Middle frontal gyrus (tissue), 1 donor: ENCODE data around the gene CACNA1E.

ENCODE experiments used
- DNase-seq: peaks from one replicate; pipeline ENCODE4 v3.0.0-alpha.2; 2015; ENCODE audit warnings: low spot score; ENCODE audit errors: extremely low spot score

The CACNA1E gene

GRCh38 chr1:181767001-181767708 lies 283.8 kb downstream of the CACNA1E start:
- no peak for DNase-seq

GRCh38 chr1:181768211-181768929 lies 285.1 kb downstream of the CACNA1E start:
- DNase-seq = no peak

- DNase-seq = no peak
Observed at GRCh38 chr1:181768930-181769280, 285.6 kb downstream of the CACNA1E start.

DNA sequence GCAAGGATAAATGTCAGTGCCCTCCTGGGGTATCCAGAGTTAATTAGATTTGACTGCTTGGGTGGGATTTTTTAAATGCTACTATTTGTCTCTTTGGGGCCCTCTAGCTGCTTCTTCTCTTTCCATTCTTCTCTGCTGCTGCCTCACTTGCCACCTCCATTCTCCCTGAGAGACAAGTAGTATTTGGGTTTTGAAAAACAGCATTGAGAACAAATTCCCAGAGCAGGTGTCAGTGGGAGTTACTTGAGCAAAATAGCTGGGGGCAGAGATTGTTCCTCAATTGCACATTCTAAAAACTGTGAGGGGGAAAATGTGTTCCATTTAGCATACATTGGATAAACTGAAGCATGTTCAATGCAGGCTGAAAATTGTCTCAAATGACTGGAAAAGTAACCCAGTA lies 286.5 kb downstream of the CACNA1E start:
- no peak for DNase-seq

DNA sequence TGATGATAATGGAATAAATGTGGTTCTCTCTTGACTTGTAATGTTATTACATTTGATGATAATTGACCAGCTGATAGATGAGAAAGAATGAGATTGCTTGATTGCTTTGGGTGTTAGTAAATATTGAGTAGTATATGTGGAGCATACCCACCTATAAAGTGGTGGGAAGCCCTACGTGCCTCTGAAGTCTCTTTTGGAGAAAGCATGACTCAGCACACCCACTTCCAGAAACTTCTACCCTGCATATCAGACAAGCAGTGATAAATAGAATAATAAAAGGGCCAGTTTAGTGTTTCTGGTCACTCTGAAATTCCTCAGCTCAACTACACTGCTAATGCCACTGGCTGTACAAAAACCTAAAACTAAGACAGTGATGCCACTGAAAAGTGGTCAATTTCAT lies 289.4 kb downstream of the CACNA1E start:
- DNase-seq = no peak

GRCh38 chr1:181776044-181776443 lies 292.7 kb downstream of the CACNA1E start:
- DNase-seq = no peak

DNA sequence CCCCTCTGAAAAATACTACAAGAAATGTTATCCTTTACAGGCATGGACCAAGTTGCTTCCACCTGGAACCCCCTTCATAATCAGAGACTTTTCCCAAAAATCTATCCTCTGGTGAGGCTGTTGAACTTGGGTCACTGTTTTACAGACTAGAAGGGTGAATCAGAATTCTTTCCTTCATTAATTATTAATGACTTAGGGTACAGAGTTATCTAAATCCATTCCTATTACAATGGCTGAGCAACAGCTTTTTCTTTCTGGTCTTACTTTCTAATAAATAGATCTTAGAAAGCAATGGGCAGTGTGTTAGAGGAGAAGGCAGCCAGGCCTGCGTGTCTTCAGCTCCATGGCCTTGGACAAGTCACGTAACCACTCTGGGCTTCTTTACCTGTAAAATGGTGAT lies 294.0 kb downstream of the CACNA1E start:
- DNase-seq = no peak

DNA sequence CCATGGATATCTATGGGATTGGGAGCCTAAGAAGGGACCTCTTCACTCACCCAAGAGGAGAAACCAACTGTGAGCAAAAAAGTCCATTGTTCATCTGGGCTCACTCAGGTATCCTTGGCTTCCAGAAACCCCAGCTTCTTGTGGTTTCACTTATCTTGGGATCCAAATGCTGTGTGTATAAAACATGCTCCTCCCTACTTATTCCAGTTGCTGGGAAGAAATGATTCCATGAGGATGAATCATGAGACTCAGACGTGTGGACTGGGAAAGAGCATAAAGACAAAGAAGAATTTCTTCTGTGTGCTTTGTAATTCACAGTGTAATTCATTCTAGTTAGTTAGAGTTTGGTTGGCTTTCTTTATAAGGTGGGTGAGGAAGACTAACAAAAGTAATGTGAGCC lies 294.5 kb downstream of the CACNA1E start:
- DNase-seq = no peak

DNA sequence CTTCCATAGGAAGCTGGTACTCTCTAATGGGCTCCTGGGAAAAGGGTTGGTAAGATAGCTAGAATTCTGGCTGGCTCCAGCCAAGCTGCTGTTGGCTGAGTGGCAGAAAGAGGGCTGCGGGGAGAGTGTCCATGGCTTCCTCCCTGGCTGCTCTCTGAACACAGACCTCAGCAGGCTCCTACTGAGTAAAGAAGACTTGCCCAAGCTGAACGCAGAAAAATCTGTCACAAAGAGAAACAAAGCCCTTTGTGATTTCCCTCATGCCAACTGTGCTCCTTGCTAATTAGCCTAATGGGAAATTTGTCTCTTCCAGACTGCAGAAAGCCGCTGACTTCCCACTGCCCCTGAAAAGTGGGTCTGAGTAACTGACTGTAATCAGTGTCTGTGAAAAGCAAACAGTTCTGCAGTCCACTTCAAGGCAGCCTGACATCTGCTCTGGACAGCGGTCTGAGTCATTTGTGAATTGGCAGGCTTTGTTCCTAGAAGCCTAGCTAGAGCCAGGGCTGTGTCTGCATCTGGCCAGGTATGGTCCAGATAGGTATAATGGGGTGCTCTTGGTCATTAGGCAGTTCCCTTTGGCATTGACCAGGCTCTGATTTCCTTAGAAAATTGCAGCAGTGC lies 295.4 kb downstream of the CACNA1E start:
- no peak for DNase-seq

GRCh38 chr1:181779343-181779742 lies 296.0 kb downstream of the CACNA1E start:
- DNase-seq = no peak

GRCh38 chr1:181783208-181783607 lies 299.9 kb downstream of the CACNA1E start:
- DNase-seq = no peak

GRCh38 chr1:181784039-181784683 lies 300.8 kb downstream of the CACNA1E start:
- DNase-seq = no peak

DNA sequence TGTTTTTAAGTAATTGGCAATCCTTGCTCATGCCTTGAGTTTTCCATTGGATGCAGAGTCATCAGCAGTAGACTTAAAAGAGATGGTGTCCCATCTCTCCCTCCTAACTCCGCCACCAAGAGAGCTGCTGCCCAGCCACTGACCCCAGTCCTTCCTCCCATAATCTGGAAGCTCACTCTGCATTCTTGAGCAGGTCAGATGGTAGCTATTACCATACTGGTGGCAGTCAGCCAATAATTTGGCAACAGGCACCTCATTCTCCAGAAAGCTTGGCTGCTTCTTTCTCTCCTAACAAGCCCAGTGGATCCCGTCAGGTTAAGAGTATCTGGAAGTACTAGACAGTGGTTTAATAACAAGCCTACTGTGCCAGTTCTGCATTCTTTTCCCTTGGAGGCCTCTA lies 306.1 kb downstream of the CACNA1E start:
- no peak for DNase-seq

GRCh38 chr1:181791721-181792120 lies 308.4 kb downstream of the CACNA1E start:
- DNase-seq = no peak

DNA sequence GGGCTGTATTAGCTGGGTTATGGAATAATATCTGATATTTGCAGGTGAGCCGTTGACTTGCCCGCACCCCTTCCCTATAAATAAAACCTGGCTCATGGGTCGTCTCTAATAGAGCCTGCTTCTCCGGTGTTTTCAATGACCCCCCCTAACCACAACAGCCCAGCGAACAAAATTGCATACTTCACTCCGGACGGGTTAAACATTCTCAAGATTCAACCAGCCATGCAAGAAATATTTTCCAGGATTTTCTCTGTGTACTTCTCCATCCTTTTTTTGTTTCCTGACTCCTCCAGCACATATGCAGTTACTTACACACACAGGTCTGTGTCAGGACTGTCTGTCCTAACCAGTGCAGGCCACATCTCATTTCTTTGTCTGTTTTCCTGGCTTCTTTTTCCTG lies 310.5 kb downstream of the CACNA1E start:
- no peak for DNase-seq

DNA sequence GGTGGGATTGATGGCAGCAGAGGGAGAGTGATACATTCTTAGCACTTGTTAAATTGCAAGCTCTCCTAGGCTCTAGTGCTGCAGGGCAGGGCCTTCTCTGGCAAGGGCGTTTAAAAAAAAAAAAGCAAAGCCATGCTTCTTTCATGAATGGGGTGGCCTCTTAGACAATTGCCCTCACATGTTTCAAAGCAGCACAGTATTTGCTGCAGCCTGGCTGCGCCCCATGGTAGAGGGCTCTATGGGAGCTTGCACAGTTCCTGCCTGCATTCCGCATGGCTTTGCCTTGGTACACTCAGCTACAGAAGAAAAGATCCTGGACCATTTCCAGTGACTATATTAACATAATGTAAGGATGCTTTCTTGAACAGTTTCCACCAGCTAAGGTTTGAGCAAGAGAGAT lies 311.0 kb downstream of the CACNA1E start:
- no peak for DNase-seq

- DNase-seq = no peak
Observed at GRCh38 chr1:181798191-181798926, 315.0 kb downstream of the CACNA1E start.

DNA sequence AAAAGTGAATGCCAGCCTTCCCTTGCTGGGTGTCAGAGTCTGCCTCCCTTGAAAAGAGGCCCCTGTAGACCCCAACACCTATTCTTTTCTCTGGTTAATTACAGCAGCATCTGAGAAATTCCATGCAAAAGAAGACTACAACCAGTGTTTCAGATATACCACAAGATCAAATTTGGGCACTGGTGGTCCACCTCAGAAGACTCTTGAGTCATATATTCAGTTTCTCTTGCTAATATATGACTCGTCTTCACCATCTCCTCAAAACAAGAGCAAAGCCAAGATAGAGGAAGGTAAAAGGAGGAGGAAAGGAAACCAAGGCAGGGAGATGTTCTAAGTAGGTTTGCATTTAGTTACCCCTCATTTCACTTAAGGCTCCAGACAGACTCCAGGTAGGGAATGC lies 318.3 kb downstream of the CACNA1E start:
- DNase-seq = no peak

GRCh38 chr1:181802466-181802865 lies 319.1 kb downstream of the CACNA1E start:
- no peak for DNase-seq

GRCh38 chr1:181803421-181803820 lies 320.1 kb downstream of the CACNA1E start:
- no peak for DNase-seq

DNA sequence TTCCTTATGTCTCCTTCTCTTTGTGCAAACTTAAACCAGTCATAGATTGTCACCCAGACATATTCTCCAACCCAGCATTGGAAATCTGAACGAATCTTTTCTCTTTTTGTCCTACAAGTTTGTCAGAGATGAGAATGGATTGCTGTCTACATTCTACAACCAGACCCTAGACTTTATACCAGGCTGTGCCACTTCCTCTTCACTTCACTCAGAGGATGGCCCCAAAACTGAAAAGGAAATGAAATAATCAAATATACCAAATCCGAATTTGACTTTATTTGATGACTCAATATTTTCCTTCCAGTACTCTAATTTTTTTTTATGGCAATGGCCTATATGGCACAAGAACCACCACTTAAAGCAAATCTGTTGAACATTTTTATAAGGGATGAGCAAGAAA lies 321.7 kb downstream of the CACNA1E start:
- no peak for DNase-seq

DNA sequence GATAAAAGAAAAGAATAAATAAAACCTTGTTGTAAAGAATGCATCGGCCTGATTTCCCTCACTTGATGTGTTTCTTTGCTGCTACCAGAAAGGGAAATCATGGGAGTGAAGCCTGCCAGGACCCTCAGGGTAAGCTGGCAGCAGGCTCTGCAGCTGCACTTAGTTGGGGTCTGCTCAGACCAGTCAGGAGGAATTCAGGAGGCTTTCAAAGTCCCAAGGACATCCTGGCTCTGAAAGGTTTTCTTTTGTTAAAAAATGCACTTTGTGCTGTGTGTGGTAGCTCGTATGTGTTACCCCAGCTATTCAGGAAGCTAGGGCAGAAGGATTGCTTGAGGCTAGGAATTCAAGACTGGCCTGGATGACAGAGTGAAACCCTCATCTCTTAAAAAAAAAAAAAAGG lies 323.4 kb downstream of the CACNA1E start:
- no peak for DNase-seq
